AG09319 (cell line): ENCODE measurements around the gene HDGF.

Source experiments
- DNase-seq: peaks from one replicate; pipeline ENCODE4 v3.0.0-alpha.2; 2010; ENCODE audit warnings: low read depth; ENCODE audit errors: extremely low read depth
- TF ChIP-seq, protein P1 (sequence below): IDR thresholded peaks from 2 replicates; pipeline ENCODE4 v1.5.1; 2011; ENCODE audit warnings: low read depth, mild to moderate bottlenecking, inconsistent platforms, low read length, moderate library complexity

Gene HDGF

DNA sequence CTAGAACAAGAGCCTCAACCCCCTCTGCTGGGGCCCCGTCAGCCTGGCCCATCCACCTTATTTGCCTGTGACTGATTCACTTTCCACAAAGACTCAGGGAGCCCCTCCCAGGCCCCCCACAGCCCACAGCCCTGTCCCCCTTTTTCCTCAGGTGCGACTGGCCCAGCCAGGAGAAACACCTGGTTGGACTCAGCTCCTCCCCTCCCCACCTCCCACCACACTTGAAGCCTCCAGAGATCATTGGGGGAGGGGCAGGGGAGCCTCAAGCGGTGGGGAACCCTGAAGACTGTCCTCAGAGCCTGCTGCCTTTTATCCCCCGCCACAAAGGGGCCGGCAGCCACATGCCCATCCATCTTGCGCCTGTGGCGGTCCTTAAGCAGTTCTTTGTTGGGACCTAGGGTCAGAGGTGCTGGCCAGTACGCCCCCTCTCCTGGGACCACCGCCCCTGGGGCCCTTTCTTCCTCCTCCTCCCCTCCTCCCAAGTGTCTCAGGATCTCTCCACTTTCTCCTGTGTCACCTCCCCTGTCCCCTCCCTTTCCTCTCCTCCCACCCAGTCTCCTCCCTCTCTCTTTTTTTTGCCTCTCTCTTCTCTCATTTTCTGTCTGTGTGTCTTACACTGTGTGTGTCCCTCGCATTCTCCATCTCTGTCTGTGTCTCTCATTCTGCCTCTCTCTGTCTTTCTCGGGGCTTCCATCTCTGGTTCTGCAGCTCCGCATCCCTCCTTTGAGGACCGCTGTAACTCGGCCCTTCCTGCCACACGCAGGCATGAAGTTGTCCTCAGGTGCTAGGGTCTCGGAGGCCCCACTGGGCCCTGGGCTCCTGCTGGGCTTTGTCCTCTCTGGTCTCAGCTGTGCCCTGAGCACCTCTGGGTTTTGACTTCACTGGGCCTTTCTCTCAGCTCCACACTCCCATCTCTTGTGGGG is 58.3 kb downstream of the HDGF start:
- no peak for DNase-seq
- TF ChIP-seq, protein P1, sequence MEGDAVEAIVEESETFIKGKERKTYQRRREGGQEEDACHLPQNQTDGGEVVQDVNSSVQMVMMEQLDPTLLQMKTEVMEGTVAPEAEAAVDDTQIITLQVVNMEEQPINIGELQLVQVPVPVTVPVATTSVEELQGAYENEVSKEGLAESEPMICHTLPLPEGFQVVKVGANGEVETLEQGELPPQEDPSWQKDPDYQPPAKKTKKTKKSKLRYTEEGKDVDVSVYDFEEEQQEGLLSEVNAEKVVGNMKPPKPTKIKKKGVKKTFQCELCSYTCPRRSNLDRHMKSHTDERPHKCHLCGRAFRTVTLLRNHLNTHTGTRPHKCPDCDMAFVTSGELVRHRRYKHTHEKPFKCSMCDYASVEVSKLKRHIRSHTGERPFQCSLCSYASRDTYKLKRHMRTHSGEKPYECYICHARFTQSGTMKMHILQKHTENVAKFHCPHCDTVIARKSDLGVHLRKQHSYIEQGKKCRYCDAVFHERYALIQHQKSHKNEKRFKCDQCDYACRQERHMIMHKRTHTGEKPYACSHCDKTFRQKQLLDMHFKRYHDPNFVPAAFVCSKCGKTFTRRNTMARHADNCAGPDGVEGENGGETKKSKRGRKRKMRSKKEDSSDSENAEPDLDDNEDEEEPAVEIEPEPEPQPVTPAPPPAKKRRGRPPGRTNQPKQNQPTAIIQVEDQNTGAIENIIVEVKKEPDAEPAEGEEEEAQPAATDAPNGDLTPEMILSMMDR: no peak

DNA sequence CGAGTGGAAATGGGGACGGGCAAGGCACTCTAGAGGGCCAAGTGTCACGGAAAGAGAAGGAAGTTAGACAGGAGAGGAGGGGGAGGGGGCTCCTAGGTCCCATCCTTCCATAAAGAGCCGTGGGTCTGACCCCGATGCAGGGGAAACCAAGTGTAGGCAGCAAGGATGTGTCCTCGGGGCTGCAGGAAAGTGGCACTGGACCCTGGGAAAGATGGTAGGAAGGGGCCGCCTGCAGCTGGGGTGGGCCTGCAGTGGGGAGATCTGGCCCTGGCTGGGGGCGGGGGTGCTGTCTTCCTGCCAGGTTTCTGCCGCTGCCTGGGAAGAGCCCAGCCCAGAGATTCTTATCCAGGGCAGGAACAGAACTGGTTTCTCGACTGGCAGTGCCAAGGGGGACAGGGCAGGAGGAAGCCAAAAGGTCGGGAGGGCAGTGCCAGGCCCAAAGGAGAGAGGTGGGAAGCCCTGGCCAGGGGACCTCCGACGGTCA is 59.0 kb downstream of the HDGF start:
- DNase-seq: no peak
- TF ChIP-seq, protein P1: no peak
